Measurements from ENCODE around the gene ATP6V1E1. TPM values are rescaled to one million over a fixed set of nuclear protein-coding genes. Genes with fewer than 3 reads are reported as not detected.

ATP6V1E1 gene
- total RNA-seq, 1 experiment from 2014 or later = 121 TPM

GRCh38 chr22:17629641-17630040 lies 1.1 kb upstream of the ATP6V1E1 start:
- ChIA-PET CTCF (no interaction called here), POLR2A (ENCODE audit: low non-redundant PET) (no interaction called here)
- H3K4me1 ChIP-seq (ENCODE audit: insufficient read depth, low read length, poor library complexity, severe bottlenecking) = no peaks in the 10 kb centered on the region
- H3K36me3 ChIP-seq (ENCODE audit: insufficient read depth, low read length, poor library complexity, severe bottlenecking) = no peaks in the 10 kb centered on the region
- no peak for DNase-seq (ENCODE audit: low spot score)
- no peaks in the 10 kb centered on the region for H3K27me3 ChIP-seq (replicated peaks; ENCODE audit: insufficient read depth, low read depth, low read length, poor library complexity)
- peak overlapping the region; percentile 87 for H3K27ac ChIP-seq (ENCODE audit: low read depth, low read length, poor library complexity, severe bottlenecking)
- no peaks in the 10 kb centered on the region for H3K9me3 ChIP-seq (ENCODE audit: low read depth, low read length, poor library complexity, severe bottlenecking)
- BruUV-seq (replicated peaks) = no TSS peak
- peak overlapping the region; percentile 100 for H3K4me3 ChIP-seq (ENCODE audit: low read depth, low read length, poor library complexity, severe bottlenecking)
- intact Hi-C loops (cut with micrococcal nuclease; ENCODE audit: unreplicated experiment) = loop anchor here (2.0 kb wide), 1 partner anchor 35 kb away; no protein-coding TSS in a partner anchor
- TF ChIP-seq EZH2 (IDR thresholded peaks at IDR 0.05; ENCODE audit: borderline replicate concordance, low read depth, low read length, poor library complexity, severe bottlenecking) (no peak), CTCF (conservative IDR thresholded peaks at IDR 0.05; ENCODE audit: low read depth, low read length) (no peak)

GRCh38 chr22:17629173-17629489 lies 582 bp upstream of the ATP6V1E1 start:
- peak overlapping the region; percentile 87 for H3K27ac ChIP-seq (ENCODE audit: low read depth, low read length, poor library complexity, severe bottlenecking)
- H3K36me3 ChIP-seq (ENCODE audit: insufficient read depth, low read length, poor library complexity, severe bottlenecking) = peaks cover under 1% of the 10 kb centered on the region
- BruUV-seq (replicated peaks) = no TSS peak
- CTCF ChIA-PET = no interaction called here
- peak overlapping the region; percentile 100 for H3K4me3 ChIP-seq (ENCODE audit: low read depth, low read length, poor library complexity, severe bottlenecking)
- no peak for DNase-seq (ENCODE audit: low spot score)
- TF ChIP-seq EZH2 (IDR thresholded peaks at IDR 0.05; ENCODE audit: borderline replicate concordance, low read depth, low read length, poor library complexity, severe bottlenecking) (no peak), CTCF (conservative IDR thresholded peaks at IDR 0.05; ENCODE audit: low read depth, low read length) (no peak)
- POLR2A ChIA-PET (ENCODE audit: low non-redundant PET) = no interaction called here
- no peaks in the 10 kb centered on the region for H3K27me3 ChIP-seq (replicated peaks; ENCODE audit: insufficient read depth, low read depth, low read length, poor library complexity)
- intact Hi-C loops (cut with micrococcal nuclease; ENCODE audit: unreplicated experiment) = loop anchor here (2.0 kb wide), 1 partner anchor 34 kb away; no protein-coding TSS in a partner anchor
- no peaks in the 10 kb centered on the region for H3K4me1 ChIP-seq (ENCODE audit: insufficient read depth, low read length, poor library complexity, severe bottlenecking)
- no peaks in the 10 kb centered on the region for H3K9me3 ChIP-seq (ENCODE audit: low read depth, low read length, poor library complexity, severe bottlenecking)

- CTCF ChIA-PET = no interaction called here
- Histone ChIP-seq H3K27me3 (replicated peaks; ENCODE audit: insufficient read depth, low read depth, low read length, poor library complexity) (no peaks in the 10 kb centered on the region), H3K36me3 (ENCODE audit: insufficient read depth, low read length, poor library complexity, severe bottlenecking) (peaks cover 7% of the 10 kb centered on the region), H3K4me3 (ENCODE audit: low read depth, low read length, poor library complexity, severe bottlenecking) (peak overlapping the region; percentile 100), H3K9me3 (ENCODE audit: low read depth, low read length, poor library complexity, severe bottlenecking) (no peaks in the 10 kb centered on the region), H3K27ac (ENCODE audit: low read depth, low read length, poor library complexity, severe bottlenecking) (peak overlapping the region; percentile 87), H3K4me1 (ENCODE audit: insufficient read depth, low read length, poor library complexity, severe bottlenecking) (no peaks in the 10 kb centered on the region)
- POLR2A ChIA-PET (ENCODE audit: low non-redundant PET) = no interaction called here
- BruUV-seq (replicated peaks) = TSS peak; percentile 87
- DNase-seq (ENCODE audit: low spot score) = no peak
- TF ChIP-seq CTCF (conservative IDR thresholded peaks at IDR 0.05; ENCODE audit: low read depth, low read length) (no peak), EZH2 (IDR thresholded peaks at IDR 0.05; ENCODE audit: borderline replicate concordance, low read depth, low read length, poor library complexity, severe bottlenecking) (no peak)
- intact Hi-C loops (cut with micrococcal nuclease; ENCODE audit: unreplicated experiment) = loop anchor here (2.0 kb wide), 1 partner anchor 33 kb away; no protein-coding TSS in a partner anchor
These were observed 566 bp downstream of the ATP6V1E1 start for GRCh38 chr22:17627961-17628405.
